ENCODE measurements around the gene ZDHHC11. TPM values are rescaled to one million over a fixed set of nuclear protein-coding genes. Genes with fewer than 3 reads are reported as not detected.
A peak's percentile ranks its signal among the peaks of the same experiment; 100 is the strongest.
"Not testable (repeated sequence)": the region's sequence is repeated elsewhere in the genome, so short reads cannot be mapped to it uniquely, and the experiment has no call there.

Gene ZDHHC11
- total and polyA plus RNA-seq, 8 donors, result 14.6 to 37.1 (median 25.8) TPM

GRCh38 chr5:756171-756570 is 94.6 kb downstream of the ZDHHC11 start:
- Histone ChIP-seq H3K27ac (no peak overlapping the region), H3K4me1 (peaks cover 29 to 34% of the 10 kb centered on the region in 2 donors), H3K4me3 (no peak overlapping the region), H3K9me3 (no peaks in the 10 kb centered on the region), H3K36me3 (no peaks in the 10 kb centered on the region), H3K27me3 (no peaks in the 10 kb centered on the region)
- peak in 2 of 4 donors; percentile 39 to 64 for DNase-seq
- ATAC-seq, result peak; percentile 14
- intact Hi-C loops (cut with DNase I), result no loop called here
- no peak for TF ChIP-seq CTCF (IDR thresholded peaks at IDR 0.05)

GRCh38 chr5:754143-754632 is 96.6 kb downstream of the ZDHHC11 start:
- H3K9me3 ChIP-seq; H3K36me3 ChIP-seq; H3K27ac ChIP-seq; H3K4me3 ChIP-seq; ATAC-seq; H3K27me3 ChIP-seq; intact Hi-C loops (cut with DNase I): not testable (repeated sequence)
- H3K4me1 ChIP-seq, result peaks cover 21 to 26% of the 10 kb centered on the region in 2 donors
- peak in 2 of 4 donors; percentile 25 to 26 for DNase-seq

GRCh38 chr5:753567-754142 is 97.1 kb downstream of the ZDHHC11 start:
- peaks cover 17 to 21% of the 10 kb centered on the region in 2 donors for H3K4me1 ChIP-seq
- H3K27me3 ChIP-seq; intact Hi-C loops (cut with DNase I); H3K27ac ChIP-seq; H3K4me3 ChIP-seq; ATAC-seq; H3K9me3 ChIP-seq; H3K36me3 ChIP-seq: not testable (repeated sequence)
- DNase-seq, result peak in 1 of 4 donors; percentile 13

- H3K4me1 ChIP-seq, result peaks cover 6 to 10% of the 10 kb centered on the region in 2 donors
- H3K36me3 ChIP-seq; H3K9me3 ChIP-seq; H3K4me3 ChIP-seq; ATAC-seq; intact Hi-C loops (cut with DNase I); H3K27ac ChIP-seq; H3K27me3 ChIP-seq: not testable (repeated sequence)
- DNase-seq, result peak in 1 of 4 donors; percentile 37
Observed at GRCh38 chr5:752532-753115, 98.2 kb downstream of the ZDHHC11 start.

GRCh38 chr5:751992-752391 is 98.8 kb downstream of the ZDHHC11 start:
- H3K27ac ChIP-seq; ATAC-seq; H3K4me3 ChIP-seq; H3K36me3 ChIP-seq; H3K27me3 ChIP-seq; H3K9me3 ChIP-seq; H3K4me1 ChIP-seq; intact Hi-C loops (cut with DNase I): not testable (repeated sequence)
- DNase-seq, result peak in 2 of 4 donors; percentile 8

GRCh38 chr5:751496-751895 is 99.3 kb downstream of the ZDHHC11 start:
- intact Hi-C loops (cut with DNase I), result no loop called here
- no peak for ATAC-seq

GRCh38 chr5:750226-750625 is 100.6 kb downstream of the ZDHHC11 start:
- H3K9me3 ChIP-seq; H3K27ac ChIP-seq; intact Hi-C loops (cut with DNase I); H3K27me3 ChIP-seq; H3K4me1 ChIP-seq; H3K36me3 ChIP-seq; ATAC-seq; H3K4me3 ChIP-seq: not testable (repeated sequence)
- peak in 1 of 4 donors; percentile 48 for DNase-seq

More at GRCh38 chr5:751496-751895, 99.3 kb downstream of the ZDHHC11 start:
- TF ChIP-seq CTCF (IDR thresholded peaks at IDR 0.05), result no peak
- Histone ChIP-seq H3K4me1 (no peaks in the 10 kb centered on the region), H3K27me3 (no peaks in the 10 kb centered on the region), H3K9me3 (no peaks in the 10 kb centered on the region), H3K36me3 (no peaks in the 10 kb centered on the region), H3K27ac (no peak overlapping the region), H3K4me3 (no peak overlapping the region)
- peak in 2 of 4 donors; percentile 22 to 49 for DNase-seq
